Tibial nerve (tissue), 4 donors: ENCODE measurements around the gene GPATCH2.

ENCODE experiments used
- CTCF ChIP-seq, 5 experiments: fragments of 200-600 bp in 3 of 5; fragments of 450-650 bp in 2 of 5; sonication (generic) in 3 of 5; IDR thresholded peaks; one replicate each; pipeline ENCODE4 v1.5.1; 2016 to 2019; ENCODE audit warnings: antibody characterized with exemption in 5 of 5, mild to moderate bottlenecking in 3 of 5, moderate library complexity in 2 of 5
- EP300 ChIP-seq, 2 donors: sonication (generic); formaldehyde crosslinking; IDR thresholded peaks; one replicate each; pipeline ENCODE4 v1.6.1; 2017; ENCODE audit warnings: antibody characterized with exemption in 2 of 2, mild to moderate bottlenecking in 1 of 2
- POLR2A ChIP-seq, 2 donors: fragments of 450-650 bp; IDR thresholded peaks; one replicate each; pipeline ENCODE4 v1.6.1; 2017; ENCODE audit warnings: antibody characterized with exemption in 2 of 2, mild to moderate bottlenecking in 2 of 2, moderate library complexity in 2 of 2

- TF ChIP-seq CTCF (IDR thresholded peaks at IDR 0.05) (no peak), POLR2A (IDR thresholded peaks at IDR 0.05) (no peak), EP300 (IDR thresholded peaks at IDR 0.05) (no peak)
These were observed 223.3 kb downstream of the GPATCH2 start for GRCh38 chr1:217407534-217408001.
